IPS-18c (cell line): ENCODE data around the gene FRMD4A.

Source experiments
- H3K4me3 ChIP-seq: 2 replicates; pipeline ENCODE4 v1.7.0; 2013; ENCODE audit warnings: low read depth, mild to moderate bottlenecking, low read length, moderate library complexity; ENCODE audit not compliant: insufficient read depth
- H3K9me3 ChIP-seq: one replicate; pipeline ENCODE4 v1.6.1; 2013; ENCODE audit warnings: mild to moderate bottlenecking, low read length, moderate library complexity; ENCODE audit not compliant: control insufficient read depth, insufficient read depth

Gene FRMD4A

GRCh38 chr10:13706175-13706574, 624.5 kb downstream of the FRMD4A start:
- Histone ChIP-seq H3K4me3 (peak overlapping the region; percentile 29), H3K9me3 (no peaks in the 10 kb centered on the region)

- H3K9me3 ChIP-seq = no peaks in the 10 kb centered on the region
- 0 out of 2 replicates have a peak overlapping the region, but pooled peaks have one; percentile 2 for H3K4me3 ChIP-seq
Measured at GRCh38 chr10:13705526-13706174, 625.1 kb downstream of the FRMD4A start.

GRCh38 chr10:13704964-13705363, 625.8 kb downstream of the FRMD4A start:
- Histone ChIP-seq H3K9me3 (no peaks in the 10 kb centered on the region), H3K4me3 (no peak overlapping the region)

GRCh38 chr10:13703997-13704536, 626.7 kb downstream of the FRMD4A start:
- Histone ChIP-seq H3K9me3 (no peaks in the 10 kb centered on the region), H3K4me3 (no peak overlapping the region)

GRCh38 chr10:13703101-13703818, 627.5 kb downstream of the FRMD4A start:
- Histone ChIP-seq H3K4me3 (no peak overlapping the region), H3K9me3 (no peaks in the 10 kb centered on the region)

- Histone ChIP-seq H3K4me3 (no peak overlapping the region), H3K9me3 (no peaks in the 10 kb centered on the region)
Measured at GRCh38 chr10:13701157-13701919, 629.4 kb downstream of the FRMD4A start.

GRCh38 chr10:13700473-13701144, 630.1 kb downstream of the FRMD4A start:
- H3K4me3 ChIP-seq = no peak overlapping the region
- H3K9me3 ChIP-seq = peaks cover 2% of the 10 kb centered on the region

- Histone ChIP-seq H3K9me3 (peaks cover 2% of the 10 kb centered on the region), H3K4me3 (no peak overlapping the region)
Measured at GRCh38 chr10:13699216-13699615, 631.5 kb downstream of the FRMD4A start.

- peaks cover 2% of the 10 kb centered on the region for H3K9me3 ChIP-seq
- no peak overlapping the region for H3K4me3 ChIP-seq
Measured at GRCh38 chr10:13698217-13698616, 632.5 kb downstream of the FRMD4A start.

GRCh38 chr10:13696071-13696470, 634.7 kb downstream of the FRMD4A start:
- peaks cover 2% of the 10 kb centered on the region for H3K9me3 ChIP-seq
- no peak overlapping the region for H3K4me3 ChIP-seq

- no peak overlapping the region for H3K4me3 ChIP-seq
- H3K9me3 ChIP-seq = peaks cover 2% of the 10 kb centered on the region
Measured at GRCh38 chr10:13695588-13695987, 635.1 kb downstream of the FRMD4A start.

GRCh38 chr10:13693783-13694700, 636.7 kb downstream of the FRMD4A start:
- H3K9me3 ChIP-seq = peaks cover 2% of the 10 kb centered on the region

GRCh38 chr10:13690281-13690825, 640.4 kb downstream of the FRMD4A start:
- Histone ChIP-seq H3K9me3 (no peaks in the 10 kb centered on the region), H3K4me3 (no peak overlapping the region)

More at GRCh38 chr10:13693783-13694700, 636.7 kb downstream of the FRMD4A start:
- no peak overlapping the region for H3K4me3 ChIP-seq

- no peak overlapping the region for H3K4me3 ChIP-seq
- no peaks in the 10 kb centered on the region for H3K9me3 ChIP-seq
Measured at GRCh38 chr10:13686331-13686752, 644.4 kb downstream of the FRMD4A start.

GRCh38 chr10:13685885-13686284, 644.8 kb downstream of the FRMD4A start:
- Histone ChIP-seq H3K4me3 (no peak overlapping the region), H3K9me3 (no peaks in the 10 kb centered on the region)
